GM18526 (cell line): ENCODE data around the gene KAZN.

Experiments used
- POLR2A ChIP-seq: IDR thresholded peaks from 3 replicates; pipeline ENCODE4 v1.6.1; 2011; ENCODE audit not compliant: insufficient read length; ENCODE audit errors: extremely low read depth

Gene KAZN

GRCh38 chr1:14780271-14780670, 181.8 kb downstream of the KAZN start:
- no peak for TF ChIP-seq POLR2A

GRCh38 chr1:14781811-14782210, 183.3 kb downstream of the KAZN start:
- TF ChIP-seq POLR2A: no peak

GRCh38 chr1:14782741-14783591, 184.5 kb downstream of the KAZN start:
- TF ChIP-seq POLR2A: no peak

DNA sequence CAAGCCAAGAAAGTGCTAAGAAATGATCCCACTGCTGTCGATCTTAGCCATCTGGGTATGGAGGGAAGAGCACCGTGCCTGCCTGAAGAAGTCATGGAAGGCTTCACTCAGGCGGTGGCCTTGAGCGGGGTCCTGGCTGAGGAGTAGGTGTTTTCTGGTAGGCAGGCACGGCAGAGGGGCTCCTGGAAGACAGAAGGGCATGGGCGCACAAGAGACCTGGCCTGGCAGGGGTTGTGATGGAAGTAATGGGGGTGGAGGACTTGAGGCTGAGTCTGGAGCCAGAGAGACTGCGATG, 185.1 kb downstream of the KAZN start:
- TF ChIP-seq POLR2A: no peak

DNA sequence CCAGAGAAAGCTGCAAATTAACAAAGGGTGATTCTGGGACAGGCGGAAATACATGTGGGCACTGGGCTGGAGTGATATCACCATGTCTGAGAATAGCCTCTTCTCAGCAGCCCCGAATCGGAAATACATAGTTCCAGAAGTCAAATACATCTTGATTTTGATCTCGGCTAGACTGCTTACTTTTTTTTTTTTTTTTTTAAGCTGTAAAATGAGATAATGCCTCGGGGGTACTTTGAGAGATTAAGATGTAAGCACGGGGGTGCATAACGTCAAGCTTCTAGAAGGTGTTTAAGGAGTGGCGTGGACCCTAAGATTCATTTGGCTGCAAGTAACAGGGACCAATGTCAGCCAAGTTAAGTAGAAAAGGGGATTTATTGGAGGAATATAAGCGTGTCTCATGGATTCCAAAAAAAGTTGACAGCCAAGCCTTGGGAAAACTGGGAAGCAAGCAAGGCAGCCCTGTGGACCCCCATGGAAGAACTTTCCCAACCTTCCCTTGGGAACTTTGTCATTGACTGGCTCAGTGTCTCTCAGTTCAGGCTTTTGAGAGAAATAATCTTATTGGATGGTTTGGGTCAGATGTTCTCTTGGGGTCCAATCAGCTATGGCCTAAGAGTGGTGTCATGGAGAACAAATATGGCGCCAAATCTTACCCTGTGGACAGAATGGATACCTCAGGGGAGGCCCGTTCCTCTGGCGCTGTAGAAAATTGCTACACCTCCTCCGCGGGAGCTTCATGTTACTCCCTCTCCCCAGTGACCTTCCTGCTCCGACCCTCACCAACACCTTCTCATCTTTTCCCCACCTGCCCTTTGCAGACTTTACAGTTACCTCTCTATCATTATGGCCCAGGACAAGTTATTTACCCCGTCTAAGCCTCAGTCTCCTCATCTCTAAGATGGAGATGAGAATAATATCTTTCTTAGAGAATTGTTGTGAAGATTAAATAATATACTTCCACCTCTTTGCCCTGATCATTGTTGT, 186.6 kb downstream of the KAZN start:
- no peak for TF ChIP-seq POLR2A

GRCh38 chr1:14786109-14786675, 187.7 kb downstream of the KAZN start:
- no peak for TF ChIP-seq POLR2A

DNA sequence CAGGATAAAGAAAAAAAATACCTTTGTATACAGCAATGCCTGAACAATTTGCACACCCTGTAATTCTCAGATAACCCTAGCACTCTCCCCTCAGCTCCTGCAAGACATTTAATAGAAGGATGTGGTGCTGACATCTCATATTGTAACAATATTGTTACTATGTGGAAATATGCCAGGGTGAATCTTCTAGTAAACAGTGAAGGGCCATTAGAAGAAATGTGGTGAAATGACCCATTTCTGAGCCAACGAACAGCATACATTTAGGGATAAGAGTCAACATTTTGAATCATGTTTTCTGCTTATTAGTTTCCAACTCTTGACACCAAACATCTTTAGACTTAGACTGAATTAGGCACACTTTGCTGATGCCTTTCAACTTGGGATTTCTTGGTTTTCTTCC, 188.2 kb downstream of the KAZN start:
- no peak for TF ChIP-seq POLR2A

- TF ChIP-seq POLR2A: no peak
Observed at GRCh38 chr1:14787604-14788003, 189.1 kb downstream of the KAZN start.

DNA sequence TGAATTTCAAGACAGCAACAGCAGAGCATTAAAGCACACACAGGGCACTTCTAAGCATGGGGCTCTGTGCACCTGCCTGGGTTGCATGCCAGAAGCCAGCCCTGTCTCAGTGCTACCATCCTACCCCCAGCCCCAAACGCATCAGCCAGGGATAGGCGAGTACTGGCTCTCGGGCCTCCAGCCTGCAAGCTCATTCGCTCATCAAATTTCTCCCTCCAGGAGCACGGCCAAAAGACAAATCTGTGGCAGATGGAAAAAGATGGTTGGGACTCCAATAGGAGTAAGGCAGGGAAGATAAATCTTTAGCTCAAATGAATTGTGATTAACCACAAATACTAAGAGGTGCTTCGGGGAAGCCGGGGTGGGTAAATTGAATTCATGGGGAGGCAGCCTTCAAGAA, 189.6 kb downstream of the KAZN start:
- TF ChIP-seq POLR2A: no peak

- no peak for TF ChIP-seq POLR2A
Observed at GRCh38 chr1:14790982-14791381, 192.5 kb downstream of the KAZN start.

GRCh38 chr1:14791654-14792053, 193.2 kb downstream of the KAZN start:
- no peak for TF ChIP-seq POLR2A

GRCh38 chr1:14794136-14794768, 195.8 kb downstream of the KAZN start:
- no peak for TF ChIP-seq POLR2A

DNA sequence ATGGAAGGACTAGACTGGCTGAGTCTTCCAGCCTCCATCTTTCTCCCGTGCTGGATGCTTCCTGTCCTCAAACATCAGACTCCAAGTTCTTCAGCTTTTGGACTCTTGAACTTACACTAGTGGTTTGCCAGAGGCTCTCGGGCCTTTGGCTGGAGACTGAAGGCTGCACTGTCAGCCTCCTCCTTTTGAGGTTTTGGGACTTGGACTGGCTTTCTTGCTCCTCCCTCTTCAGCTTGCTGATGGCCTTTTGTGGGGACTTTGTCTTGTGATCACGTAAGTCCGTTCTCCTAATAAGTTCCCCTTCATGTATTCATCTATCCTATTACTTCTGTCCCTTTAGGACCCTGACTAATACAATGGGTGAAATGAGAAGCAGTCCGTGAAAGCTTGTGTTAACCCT, 196.4 kb downstream of the KAZN start:
- TF ChIP-seq POLR2A: no peak

GRCh38 chr1:14795589-14795988, 197.1 kb downstream of the KAZN start:
- TF ChIP-seq POLR2A: no peak

GRCh38 chr1:14800014-14800413, 201.5 kb downstream of the KAZN start:
- no peak for TF ChIP-seq POLR2A
